Ascending aorta (tissue), 2 donors: ENCODE data around the gene TNNC1. TPM values are rescaled to one million over a fixed set of nuclear protein-coding genes. Genes with fewer than 3 reads are reported as not detected.

Experiments used
- DNase-seq, 2 donors: peaks; one replicate each; pipeline ENCODE4 v3.0.0-alpha.2; 2019; ENCODE audit warnings: low spot score in 2 of 2
- H3K27ac ChIP-seq, 2 donors: fragments of 200-600 bp; sonication (generic); one replicate each; pipeline ENCODE4 v1.5.1; 2016 to 2017; ENCODE audit warnings: mild to moderate bottlenecking in 1 of 2
- H3K27me3 ChIP-seq: fragments of 200-600 bp; sonication (generic); one replicate; pipeline ENCODE4 v1.5.1; 2017
- H3K36me3 ChIP-seq, 2 donors: fragments of 200-600 bp; sonication (generic); one replicate each; pipeline ENCODE4 v1.5.1; 2016
- H3K4me1 ChIP-seq, 2 donors: fragments of 200-600 bp; sonication (generic); one replicate each; pipeline ENCODE4 v1.5.1; 2016 to 2017; ENCODE audit warnings: mild to moderate bottlenecking in 1 of 2
- H3K4me3 ChIP-seq, 2 donors: fragments of 200-600 bp; sonication (generic); one replicate each; pipeline ENCODE4 v1.5.1; 2016 to 2017; ENCODE audit warnings: mild to moderate bottlenecking in 1 of 2
- H3K9me3 ChIP-seq, 2 donors: fragments of 200-600 bp; sonication (generic); one replicate each; pipeline ENCODE4 v1.5.1; 2016
- CTCF ChIP-seq, 3 experiments: fragments of 200-600 bp in 2 of 3; fragments of 450-650 bp in 1 of 3; sonication (generic) in 2 of 3; IDR thresholded peaks; one replicate each; pipeline ENCODE4 v1.5.1; 2016 to 2019; ENCODE audit warnings: antibody characterized with exemption in 3 of 3, mild to moderate bottlenecking in 1 of 3, moderate library complexity in 1 of 3
- intact Hi-C: fragments of 100-400 bp; cut with DNase I; formaldehyde crosslinking; loops from one replicate; pipeline ENCODE4 v1.15.1; 2023
- total RNA-seq: library from RNA; depleted of rRNA; stranded (reverse); fragments of >200 nt; gene quantifications from one replicate; pipeline ENCODE4 v1.1.0, GENCODE V29; 2016

Gene TNNC1
- total RNA-seq, 1 donor from 2014 or later = 68.6 TPM

GRCh38 chr3:52456800-52457183 lies 3.0 kb upstream of the TNNC1 start:
- peak overlapping the region; percentile 89 to 94 for H3K27ac ChIP-seq
- peak overlapping the region; percentile 93 to 94 for H3K4me3 ChIP-seq
- H3K4me1 ChIP-seq = peaks cover 12 to 14% of the 10 kb centered on the region in 2 donors
- intact Hi-C loops = loop anchor here (10.0 kb wide), 1 partner anchor 228 kb away; the partner anchor contains the start of genes GNL3 and PBRM1
- H3K9me3 ChIP-seq = no peaks in the 10 kb centered on the region
- no peak for DNase-seq
- H3K27me3 ChIP-seq = no peaks in the 10 kb centered on the region
- TF ChIP-seq CTCF (IDR thresholded peaks at IDR 0.05) = no peak
- H3K36me3 ChIP-seq = peaks cover 33 to 34% of the 10 kb centered on the region in 2 donors

- Histone ChIP-seq H3K27ac (peak overlapping the region; percentile 89 to 94), H3K36me3 (peaks cover 30 to 32% of the 10 kb centered on the region in 2 donors), H3K27me3 (no peaks in the 10 kb centered on the region), H3K9me3 (no peaks in the 10 kb centered on the region), H3K4me1 (peaks cover 12 to 14% of the 10 kb centered on the region in 2 donors), H3K4me3 (peak overlapping the region; percentile 93 to 94)
- TF ChIP-seq CTCF (IDR thresholded peaks at IDR 0.05) = no peak
- no peak for DNase-seq
- intact Hi-C loops = loop anchor here (10.0 kb wide), 1 partner anchor 229 kb away; the partner anchor contains the start of genes GNL3 and PBRM1
These were observed 2.4 kb upstream of the TNNC1 start for GRCh38 chr3:52456169-52456799.

- intact Hi-C loops = loop anchor here (2.0 to 10.0 kb wide), 2 partner anchors 81 to 229 kb away; partner anchors contain the start of genes GNL3, PBRM1 and UQCC5
- Histone ChIP-seq H3K27me3 (no peaks in the 10 kb centered on the region), H3K27ac (peak within 1 kb of the TSS; percentile 89 to 94), H3K36me3 (peaks cover 22 to 24% of the 10 kb centered on the region in 2 donors), H3K4me1 (peaks cover 12 to 14% of the 10 kb centered on the region in 2 donors), H3K4me3 (peak within 1 kb of the TSS; percentile 93 to 94), H3K9me3 (no peaks in the 10 kb centered on the region)
- DNase-seq = peak; percentile 46 to 95
- no peak for TF ChIP-seq CTCF (IDR thresholded peaks at IDR 0.05)
These were observed 1.7 kb upstream of the TNNC1 start, which contains the start of gene NISCH for GRCh38 chr3:52455283-52456168. Gene NISCH, plus strand, starts transcription at chr3:52455604. Its CDS starts 38 bp downstream, at chr3:52455642.

GRCh38 chr3:52454938-52455282 lies 1.1 kb upstream of the TNNC1 start:
- intact Hi-C loops = loop anchor here (2.0 to 10.0 kb wide), 2 partner anchors 82 to 230 kb away; partner anchors contain the start of genes GNL3, PBRM1 and UQCC5
- Histone ChIP-seq H3K36me3 (peaks cover 19 to 20% of the 10 kb centered on the region in 2 donors), H3K4me3 (peak overlapping the region; percentile 93 to 94), H3K27ac (peak overlapping the region; percentile 89 to 94), H3K9me3 (no peaks in the 10 kb centered on the region), H3K4me1 (peaks cover 12 to 14% of the 10 kb centered on the region in 2 donors), H3K27me3 (no peaks in the 10 kb centered on the region)
- no peak for TF ChIP-seq CTCF (IDR thresholded peaks at IDR 0.05)
- no peak for DNase-seq

- H3K4me3 ChIP-seq = peak overlapping the region; percentile 93 to 94
- peaks cover 15 to 16% of the 10 kb centered on the region in 2 donors for H3K36me3 ChIP-seq
- H3K4me1 ChIP-seq = peaks cover 12 to 14% of the 10 kb centered on the region in 2 donors
- no peak for DNase-seq
- intact Hi-C loops = loop anchor here (2.0 to 10.0 kb wide), 2 partner anchors 82 to 230 kb away; partner anchors contain the start of genes GNL3, PBRM1 and UQCC5
- TF ChIP-seq CTCF (IDR thresholded peaks at IDR 0.05) = no peak
- H3K27ac ChIP-seq = peak overlapping the region; percentile 89 to 94
- H3K9me3 ChIP-seq = no peaks in the 10 kb centered on the region
- H3K27me3 ChIP-seq = no peaks in the 10 kb centered on the region
These were observed 553 bp upstream of the TNNC1 start for GRCh38 chr3:52454250-52454937.
